ENCODE measurements around the gene TSSC4.

DNA sequence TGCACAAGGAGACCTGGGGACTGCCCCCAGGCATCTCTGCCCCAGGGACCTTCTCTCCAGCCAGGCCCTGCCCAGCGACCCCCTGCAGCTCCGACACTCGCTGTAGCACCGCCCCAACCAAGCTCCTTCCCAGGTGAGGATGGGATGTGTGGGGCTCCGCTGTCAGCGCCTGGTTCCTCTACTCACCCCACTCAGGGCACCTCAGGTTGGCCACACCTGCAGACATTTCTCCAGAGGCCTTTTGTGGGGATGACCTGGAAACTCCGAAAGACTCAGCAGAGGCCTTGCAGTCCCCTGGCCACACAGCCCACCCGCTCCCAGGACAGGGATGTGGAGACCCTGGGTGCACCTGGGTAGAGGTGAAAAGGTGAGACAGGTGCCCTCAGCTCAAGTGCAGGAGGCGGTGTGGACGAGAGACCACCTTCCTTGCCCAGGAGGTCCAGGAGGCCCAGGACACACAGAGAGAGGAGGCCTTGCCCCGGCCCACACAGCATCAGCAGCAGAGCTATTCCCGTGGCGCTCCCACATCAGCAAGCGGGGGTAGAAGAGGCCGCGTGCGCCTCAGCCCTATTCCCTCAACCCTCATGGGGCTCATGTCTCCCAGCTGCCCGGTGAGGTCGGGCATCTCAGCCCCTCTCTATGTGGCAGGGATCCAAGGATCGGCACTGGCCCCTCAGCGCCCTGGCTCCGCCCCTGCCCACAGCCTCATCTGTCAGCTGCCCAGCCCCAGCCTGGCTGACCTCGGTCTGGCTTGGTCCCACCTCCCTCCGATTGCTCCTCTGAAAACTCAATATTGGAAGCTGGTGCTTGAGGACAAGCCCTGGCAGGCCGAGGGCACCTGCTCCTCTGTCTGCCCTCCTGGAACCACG lies 22.8 kb downstream of the TSSC4 start:
- TF ChIP-seq, protein P1, sequence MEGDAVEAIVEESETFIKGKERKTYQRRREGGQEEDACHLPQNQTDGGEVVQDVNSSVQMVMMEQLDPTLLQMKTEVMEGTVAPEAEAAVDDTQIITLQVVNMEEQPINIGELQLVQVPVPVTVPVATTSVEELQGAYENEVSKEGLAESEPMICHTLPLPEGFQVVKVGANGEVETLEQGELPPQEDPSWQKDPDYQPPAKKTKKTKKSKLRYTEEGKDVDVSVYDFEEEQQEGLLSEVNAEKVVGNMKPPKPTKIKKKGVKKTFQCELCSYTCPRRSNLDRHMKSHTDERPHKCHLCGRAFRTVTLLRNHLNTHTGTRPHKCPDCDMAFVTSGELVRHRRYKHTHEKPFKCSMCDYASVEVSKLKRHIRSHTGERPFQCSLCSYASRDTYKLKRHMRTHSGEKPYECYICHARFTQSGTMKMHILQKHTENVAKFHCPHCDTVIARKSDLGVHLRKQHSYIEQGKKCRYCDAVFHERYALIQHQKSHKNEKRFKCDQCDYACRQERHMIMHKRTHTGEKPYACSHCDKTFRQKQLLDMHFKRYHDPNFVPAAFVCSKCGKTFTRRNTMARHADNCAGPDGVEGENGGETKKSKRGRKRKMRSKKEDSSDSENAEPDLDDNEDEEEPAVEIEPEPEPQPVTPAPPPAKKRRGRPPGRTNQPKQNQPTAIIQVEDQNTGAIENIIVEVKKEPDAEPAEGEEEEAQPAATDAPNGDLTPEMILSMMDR (IDR thresholded peaks at IDR 0.05; ENCODE audit: insufficient read depth, low read depth, low read length) = no peak
- TF ChIP-seq EZH2 (IDR thresholded peaks at IDR 0.05; ENCODE audit: insufficient read depth, low read length) = no peak
